GM23338 (cell line): ENCODE results near the gene FARSA.

Source experiments
- CREB1 ChIP-seq: fragments of 250-450 bp; sonication (Bioruptor Pico); IDR thresholded peaks from 2 replicates; pipeline ENCODE4 v1.5.0; 2020; ENCODE audit warnings: low read depth, mild to moderate bottlenecking, moderate library complexity
- EZH2 ChIP-seq: fragments of 200-600 bp; sonication (generic); IDR thresholded peaks from one replicate; pipeline ENCODE4 v1.8.0; 2017; ENCODE audit warnings: antibody characterized with exemption, mild to moderate bottlenecking, low read depth; ENCODE audit not compliant: unreplicated experiment
- EZH2phosphoT487 ChIP-seq: fragments of 200-600 bp; sonication (generic); IDR thresholded peaks from one replicate; pipeline ENCODE4 v1.8.1; 2018; ENCODE audit warnings: antibody characterized with exemption; ENCODE audit not compliant: unreplicated experiment
- JUNB ChIP-seq: IDR thresholded peaks from one replicate; pipeline ENCODE4 v1.6.1; 2016; ENCODE audit warnings: antibody characterized with exemption; ENCODE audit not compliant: unreplicated experiment
- POLR2AphosphoS5 ChIP-seq: IDR thresholded peaks from 2 replicates; pipeline ENCODE4 v1.6.1; 2016; ENCODE audit warnings: antibody characterized with exemption, low read depth
- TF ChIP-seq, protein P1 (sequence below), 2 experiments: fragments of 200-600 bp in 1 of 2; sonication (generic) in 1 of 2; conservative IDR thresholded peaks; 2 replicates each; pipeline versions ENCODE4 v1.5.1 to v1.6.1; 2016 to 2017; ENCODE audit warnings: antibody characterized with exemption in 2 of 2, low read depth in 2 of 2, mild to moderate bottlenecking in 2 of 2, moderate library complexity in 1 of 2
- TF ChIP-seq, protein P2 (sequence below): IDR thresholded peaks from one replicate; pipeline ENCODE4 v1.6.1; 2018; ENCODE audit warnings: antibody characterized with exemption; ENCODE audit not compliant: unreplicated experiment

DNA sequence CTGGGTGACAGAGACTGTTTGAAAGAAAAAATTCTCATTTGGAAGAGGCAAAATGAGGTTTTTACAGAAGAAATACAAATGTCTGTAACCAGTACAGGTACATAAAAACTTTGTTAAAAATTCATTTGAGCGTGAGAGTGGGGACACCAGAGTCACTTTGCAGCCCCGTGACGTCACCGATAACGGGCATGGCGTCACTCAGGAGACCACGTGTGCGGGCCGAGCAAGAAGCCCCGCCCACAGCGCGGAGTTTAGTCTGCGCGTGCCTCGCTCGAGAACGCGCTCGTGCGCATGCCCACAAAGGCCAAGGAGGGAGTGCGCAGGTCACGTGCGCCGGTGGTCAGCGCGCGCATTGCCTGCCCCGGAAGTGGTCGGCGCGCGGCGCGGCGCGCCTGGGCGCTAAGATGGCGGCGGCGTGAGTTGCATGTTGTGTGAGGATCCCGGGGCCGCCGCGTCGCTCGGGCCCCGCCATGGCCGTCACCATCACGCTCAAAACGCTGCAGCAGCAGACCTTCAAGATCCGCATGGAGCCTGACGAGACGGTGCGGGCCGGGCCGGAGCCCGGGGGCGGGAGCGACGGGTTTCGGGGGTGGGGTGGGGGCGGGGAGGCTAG lies 12.1 kb upstream of the FARSA start, which contains the start of gene RAD23A:
- TF ChIP-seq, protein P1, sequence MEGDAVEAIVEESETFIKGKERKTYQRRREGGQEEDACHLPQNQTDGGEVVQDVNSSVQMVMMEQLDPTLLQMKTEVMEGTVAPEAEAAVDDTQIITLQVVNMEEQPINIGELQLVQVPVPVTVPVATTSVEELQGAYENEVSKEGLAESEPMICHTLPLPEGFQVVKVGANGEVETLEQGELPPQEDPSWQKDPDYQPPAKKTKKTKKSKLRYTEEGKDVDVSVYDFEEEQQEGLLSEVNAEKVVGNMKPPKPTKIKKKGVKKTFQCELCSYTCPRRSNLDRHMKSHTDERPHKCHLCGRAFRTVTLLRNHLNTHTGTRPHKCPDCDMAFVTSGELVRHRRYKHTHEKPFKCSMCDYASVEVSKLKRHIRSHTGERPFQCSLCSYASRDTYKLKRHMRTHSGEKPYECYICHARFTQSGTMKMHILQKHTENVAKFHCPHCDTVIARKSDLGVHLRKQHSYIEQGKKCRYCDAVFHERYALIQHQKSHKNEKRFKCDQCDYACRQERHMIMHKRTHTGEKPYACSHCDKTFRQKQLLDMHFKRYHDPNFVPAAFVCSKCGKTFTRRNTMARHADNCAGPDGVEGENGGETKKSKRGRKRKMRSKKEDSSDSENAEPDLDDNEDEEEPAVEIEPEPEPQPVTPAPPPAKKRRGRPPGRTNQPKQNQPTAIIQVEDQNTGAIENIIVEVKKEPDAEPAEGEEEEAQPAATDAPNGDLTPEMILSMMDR (conservative IDR thresholded peaks at IDR 0.05; ENCODE audit: low read depth in 2 of 2), result no peak
- TF ChIP-seq JUNB (no peak), POLR2AphosphoS5 (peak; percentile 80), EZH2 (no peak), CREB1 (CRISPR knock-in tag) (peak; percentile 100), EZH2phosphoT487 (no peak)
- TF ChIP-seq, protein P2, sequence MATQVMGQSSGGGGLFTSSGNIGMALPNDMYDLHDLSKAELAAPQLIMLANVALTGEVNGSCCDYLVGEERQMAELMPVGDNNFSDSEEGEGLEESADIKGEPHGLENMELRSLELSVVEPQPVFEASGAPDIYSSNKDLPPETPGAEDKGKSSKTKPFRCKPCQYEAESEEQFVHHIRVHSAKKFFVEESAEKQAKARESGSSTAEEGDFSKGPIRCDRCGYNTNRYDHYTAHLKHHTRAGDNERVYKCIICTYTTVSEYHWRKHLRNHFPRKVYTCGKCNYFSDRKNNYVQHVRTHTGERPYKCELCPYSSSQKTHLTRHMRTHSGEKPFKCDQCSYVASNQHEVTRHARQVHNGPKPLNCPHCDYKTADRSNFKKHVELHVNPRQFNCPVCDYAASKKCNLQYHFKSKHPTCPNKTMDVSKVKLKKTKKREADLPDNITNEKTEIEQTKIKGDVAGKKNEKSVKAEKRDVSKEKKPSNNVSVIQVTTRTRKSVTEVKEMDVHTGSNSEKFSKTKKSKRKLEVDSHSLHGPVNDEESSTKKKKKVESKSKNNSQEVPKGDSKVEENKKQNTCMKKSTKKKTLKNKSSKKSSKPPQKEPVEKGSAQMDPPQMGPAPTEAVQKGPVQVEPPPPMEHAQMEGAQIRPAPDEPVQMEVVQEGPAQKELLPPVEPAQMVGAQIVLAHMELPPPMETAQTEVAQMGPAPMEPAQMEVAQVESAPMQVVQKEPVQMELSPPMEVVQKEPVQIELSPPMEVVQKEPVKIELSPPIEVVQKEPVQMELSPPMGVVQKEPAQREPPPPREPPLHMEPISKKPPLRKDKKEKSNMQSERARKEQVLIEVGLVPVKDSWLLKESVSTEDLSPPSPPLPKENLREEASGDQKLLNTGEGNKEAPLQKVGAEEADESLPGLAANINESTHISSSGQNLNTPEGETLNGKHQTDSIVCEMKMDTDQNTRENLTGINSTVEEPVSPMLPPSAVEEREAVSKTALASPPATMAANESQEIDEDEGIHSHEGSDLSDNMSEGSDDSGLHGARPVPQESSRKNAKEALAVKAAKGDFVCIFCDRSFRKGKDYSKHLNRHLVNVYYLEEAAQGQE, result no peak
